K562 (cell line): ENCODE results near the gene SLC44A2. TPM values are rescaled to one million over a fixed set of nuclear protein-coding genes. Genes with fewer than 3 reads are reported as not detected.

Experiments
- DDX20 ChIP-seq: fragments of 450-650 bp; IDR thresholded peaks from 2 replicates; pipeline ENCODE4 v1.6.1; 2016; ENCODE audit warnings: missing genetic modification characterization, low read depth, mild to moderate bottlenecking, missing compliant biosample characterization, moderate library complexity
- DNMT1 ChIP-seq: fragments of 450-650 bp; IDR thresholded peaks from 2 replicates; pipeline ENCODE4 v1.6.1; 2016; ENCODE audit warnings: antibody characterized with exemption, mild to moderate bottlenecking
- ELF1 ChIP-seq: fragments of 200-800 bp; sonication (Bioruptor generic); IDR thresholded peaks from 2 replicates; pipeline ENCODE4 v1.6.1; 2016; ENCODE audit warnings: missing genetic modification characterization, missing compliant biosample characterization
- HMG20A ChIP-seq: fragments of 450-650 bp; formaldehyde crosslinking; conservative IDR thresholded peaks from 2 replicates; pipeline ENCODE4 v1.4.0; 2020; ENCODE audit warnings: mild to moderate bottlenecking, mixed read lengths
- HNRNPLL ChIP-seq: fragments of 200-400 bp; formaldehyde crosslinking; IDR thresholded peaks from 2 replicates; pipeline ENCODE4 v1.6.1; 2017; ENCODE audit warnings: low read length, low read depth, mild to moderate bottlenecking; ENCODE audit not compliant: poor library complexity, severe bottlenecking
- LARP7 ChIP-seq: fragments of 450-650 bp; IDR thresholded peaks from 2 replicates; pipeline ENCODE4 v1.6.1; 2016
- MECOM ChIP-seq: fragments of 250-450 bp; sonication (Bioruptor Pico); IDR thresholded peaks from 2 replicates; pipeline ENCODE4 v1.8.0; 2022; ENCODE audit warnings: inconsistent platforms
- MED1 ChIP-seq: sonication (generic); formaldehyde crosslinking; IDR thresholded peaks from 2 replicates; pipeline ENCODE4 v1.8.1; 2023; ENCODE audit warnings: missing genetic modification reagents, borderline replicate concordance
- MEF2D ChIP-seq: conservative IDR thresholded peaks from 2 replicates; pipeline ENCODE4 v1.6.1; 2016; ENCODE audit warnings: low read depth, missing genetic modification characterization, missing compliant biosample characterization
- PML ChIP-seq: IDR thresholded peaks from 2 replicates; pipeline ENCODE4 v1.6.1; 2012; ENCODE audit warnings: low read length, inconsistent platforms
- RNF2 ChIP-seq: sonication (generic); IDR thresholded peaks from 2 replicates; pipeline ENCODE4 v1.6.1; 2016
- SMARCE1 ChIP-seq: fragments of 450-650 bp; IDR thresholded peaks from 2 replicates; pipeline ENCODE4 v1.7.1; 2016; ENCODE audit warnings: mild to moderate bottlenecking
- SPI1 ChIP-seq: IDR thresholded peaks from 2 replicates; pipeline ENCODE4 v1.6.1; 2011; ENCODE audit warnings: low read depth, low read length, control low read depth, borderline replicate concordance
- TAF1 ChIP-seq: IDR thresholded peaks from 2 replicates; pipeline ENCODE4 v1.6.1; 2011; ENCODE audit warnings: mild to moderate bottlenecking, low read length, moderate library complexity; ENCODE audit not compliant: insufficient read depth, control insufficient read depth, severe bottlenecking; ENCODE audit errors: extremely low read depth
- ZFX ChIP-seq: sonication (generic); formaldehyde crosslinking; IDR thresholded peaks from 2 replicates; pipeline ENCODE4 v1.8.0; 2022; ENCODE audit warnings: mild to moderate bottlenecking, missing genetic modification reagents, moderate library complexity
- polyA plus RNA-seq, 8 experiments: library from polyadenylated mRNA; depleted of rRNA in 4 of 8; stranded (reverse) in 5 of 8; unstranded in 3 of 8; fragments of >200 nt; fragmentation: Nextera tagmentation in 2 of 8; fragmentation: Illumina TruSeq in 1 of 8; extraction: Ambion mirVana in 2 of 8; extraction: Trizol in 1 of 8; gene quantifications; 2 replicates each; pipeline versions ENCODE4 v1.2.1 to v1.2.3, GENCODE V29; 2011 to 2014; ENCODE audit warnings: inconsistent platforms in 1 of 8, missing spikeins in 1 of 8
- total RNA-seq, 7 experiments: library from RNA; depleted of rRNA in 6 of 7; stranded (reverse); fragments of >200 nt in 6 of 7; fragmentation: Illumina TruSeq in 2 of 7; extraction: Trizol in 2 of 7; gene quantifications; 2 replicates each; pipeline versions ENCODE4 v1.2.1 to v1.2.3, GENCODE V29; 2011 to 2021; ENCODE audit warnings: low replicate concordance in 1 of 7
- TF ChIP-seq, protein P1 (sequence below), 2 experiments: fragments of 450-650 bp; IDR thresholded peaks; 2 replicates each; pipeline ENCODE4 v1.6.1; 2016
- TF ChIP-seq, protein P2 (sequence below): IDR thresholded peaks from 2 replicates; pipeline ENCODE4 v1.6.1; 2014; ENCODE audit warnings: antibody characterized with exemption
- TF ChIP-seq, protein P3 (sequence below): fragments of 250-450 bp; sonication (Bioruptor Pico); IDR thresholded peaks from 2 replicates; pipeline ENCODE4 v1.4.0; 2020
- TF ChIP-seq, protein P4 (sequence below): fragments of 450-650 bp; formaldehyde crosslinking; IDR thresholded peaks from 2 replicates; pipeline ENCODE4 v1.4.0; 2020; ENCODE audit warnings: mild to moderate bottlenecking, mixed read lengths
- TF ChIP-seq, protein P5 (sequence below): fragments of 250-450 bp; sonication (Bioruptor Pico); IDR thresholded peaks from 2 replicates; pipeline ENCODE4 v1.5.0; 2021
- TF ChIP-seq, protein P6 (sequence below): sonication (generic); formaldehyde crosslinking; IDR thresholded peaks from 2 replicates; pipeline ENCODE4 v1.8.1; 2023; ENCODE audit warnings: mild to moderate bottlenecking, missing genetic modification reagents, moderate library complexity

The SLC44A2 gene
- total and polyA plus RNA-seq, 9 of the 15 experiments (the other 6 are each of a cell fraction or from before 2014, with no cell fraction given): 1.1 to 34.2 (median 8.1) TPM

DNA sequence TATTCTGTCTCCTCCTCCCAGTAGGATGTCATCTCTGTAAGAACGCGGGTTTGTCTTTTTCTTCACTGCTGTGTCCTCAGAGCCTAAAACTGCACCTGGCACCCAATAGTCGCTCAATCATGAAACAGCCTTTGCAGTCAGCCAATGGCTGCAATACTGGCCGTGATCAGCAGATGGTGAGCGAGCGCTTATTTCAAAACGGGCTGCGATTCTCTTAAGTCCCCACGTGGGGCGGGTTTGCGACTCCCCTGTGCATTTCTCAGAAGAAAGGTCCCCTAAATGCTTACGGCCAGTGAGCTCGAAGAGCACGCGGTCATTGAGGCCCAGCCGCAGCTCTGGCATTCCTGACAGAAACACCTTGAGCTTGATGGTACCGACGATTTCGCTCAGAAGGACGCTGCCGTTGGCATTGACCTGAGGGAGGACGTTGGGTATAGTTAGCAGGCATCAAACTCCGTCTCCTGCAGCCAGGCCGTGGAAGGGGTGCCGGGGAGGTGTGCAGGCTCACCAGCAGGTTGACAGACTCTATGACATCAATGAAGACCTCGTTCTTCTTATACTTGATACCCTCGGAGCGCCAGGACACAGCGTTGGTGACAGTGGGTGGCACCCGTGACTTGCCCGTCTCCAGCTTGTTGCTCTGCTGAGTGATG, 44.2 kb upstream of the SLC44A2 start (continued):
- TF ChIP-seq, protein P1, sequence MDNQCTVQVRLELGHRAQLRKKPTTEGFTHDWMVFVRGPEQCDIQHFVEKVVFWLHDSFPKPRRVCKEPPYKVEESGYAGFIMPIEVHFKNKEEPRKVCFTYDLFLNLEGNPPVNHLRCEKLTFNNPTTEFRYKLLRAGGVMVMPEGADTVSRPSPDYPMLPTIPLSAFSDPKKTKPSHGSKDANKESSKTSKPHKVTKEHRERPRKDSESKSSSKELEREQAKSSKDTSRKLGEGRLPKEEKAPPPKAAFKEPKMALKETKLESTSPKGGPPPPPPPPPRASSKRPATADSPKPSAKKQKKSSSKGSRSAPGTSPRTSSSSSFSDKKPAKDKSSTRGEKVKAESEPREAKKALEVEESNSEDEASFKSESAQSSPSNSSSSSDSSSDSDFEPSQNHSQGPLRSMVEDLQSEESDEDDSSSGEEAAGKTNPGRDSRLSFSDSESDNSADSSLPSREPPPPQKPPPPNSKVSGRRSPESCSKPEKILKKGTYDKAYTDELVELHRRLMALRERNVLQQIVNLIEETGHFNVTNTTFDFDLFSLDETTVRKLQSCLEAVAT (IDR thresholded peaks at IDR 0.05): 0 out of 4 replicates have a peak, but pooled peaks of 1 of the 2 experiments have one; percentile 34
- TF ChIP-seq MED1 (CRISPR knock-in tag) (no peak), SMARCE1 (no peak), DNMT1 (no peak), HNRNPLL (peak; percentile 55), MEF2D (tag) (no peak), SPI1 (no peak), LARP7 (no peak), MECOM (no peak), PML (no peak), RNF2 (no peak; the same call in 1 of the 2 replicates), ELF1 (tag) (no peak), DDX20 (tag) (no peak), ZFX (CRISPR knock-in tag) (no peak), TAF1 (no peak), HMG20A (CRISPR knock-in tag) (no peak)
- TF ChIP-seq, protein P2, sequence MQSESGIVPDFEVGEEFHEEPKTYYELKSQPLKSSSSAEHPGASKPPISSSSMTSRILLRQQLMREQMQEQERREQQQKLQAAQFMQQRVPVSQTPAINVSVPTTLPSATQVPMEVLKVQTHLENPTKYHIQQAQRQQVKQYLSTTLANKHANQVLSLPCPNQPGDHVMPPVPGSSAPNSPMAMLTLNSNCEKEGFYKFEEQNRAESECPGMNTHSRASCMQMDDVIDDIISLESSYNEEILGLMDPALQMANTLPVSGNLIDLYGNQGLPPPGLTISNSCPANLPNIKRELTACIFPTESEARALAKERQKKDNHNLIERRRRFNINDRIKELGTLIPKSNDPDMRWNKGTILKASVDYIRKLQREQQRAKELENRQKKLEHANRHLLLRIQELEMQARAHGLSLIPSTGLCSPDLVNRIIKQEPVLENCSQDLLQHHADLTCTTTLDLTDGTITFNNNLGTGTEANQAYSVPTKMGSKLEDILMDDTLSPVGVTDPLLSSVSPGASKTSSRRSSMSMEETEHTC: no peak
- TF ChIP-seq, protein P3, sequence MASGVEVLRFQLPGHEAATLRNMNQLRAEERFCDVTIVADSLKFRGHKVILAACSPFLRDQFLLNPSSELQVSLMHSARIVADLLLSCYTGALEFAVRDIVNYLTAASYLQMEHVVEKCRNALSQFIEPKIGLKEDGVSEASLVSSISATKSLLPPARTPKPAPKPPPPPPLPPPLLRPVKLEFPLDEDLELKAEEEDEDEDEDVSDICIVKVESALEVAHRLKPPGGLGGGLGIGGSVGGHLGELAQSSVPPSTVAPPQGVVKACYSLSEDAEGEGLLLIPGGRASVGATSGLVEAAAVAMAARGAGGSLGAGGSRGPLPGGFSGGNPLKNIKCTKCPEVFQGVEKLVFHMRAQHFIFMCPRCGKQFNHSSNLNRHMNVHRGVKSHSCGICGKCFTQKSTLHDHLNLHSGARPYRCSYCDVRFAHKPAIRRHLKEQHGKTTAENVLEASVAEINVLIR: no peak
- TF ChIP-seq, protein P4, sequence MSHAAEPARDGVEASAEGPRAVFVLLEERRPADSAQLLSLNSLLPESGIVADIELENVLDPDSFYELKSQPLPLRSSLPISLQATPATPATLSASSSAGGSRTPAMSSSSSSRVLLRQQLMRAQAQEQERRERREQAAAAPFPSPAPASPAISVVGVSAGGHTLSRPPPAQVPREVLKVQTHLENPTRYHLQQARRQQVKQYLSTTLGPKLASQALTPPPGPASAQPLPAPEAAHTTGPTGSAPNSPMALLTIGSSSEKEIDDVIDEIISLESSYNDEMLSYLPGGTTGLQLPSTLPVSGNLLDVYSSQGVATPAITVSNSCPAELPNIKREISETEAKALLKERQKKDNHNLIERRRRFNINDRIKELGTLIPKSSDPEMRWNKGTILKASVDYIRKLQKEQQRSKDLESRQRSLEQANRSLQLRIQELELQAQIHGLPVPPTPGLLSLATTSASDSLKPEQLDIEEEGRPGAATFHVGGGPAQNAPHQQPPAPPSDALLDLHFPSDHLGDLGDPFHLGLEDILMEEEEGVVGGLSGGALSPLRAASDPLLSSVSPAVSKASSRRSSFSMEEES: no peak
- TF ChIP-seq, protein P5, sequence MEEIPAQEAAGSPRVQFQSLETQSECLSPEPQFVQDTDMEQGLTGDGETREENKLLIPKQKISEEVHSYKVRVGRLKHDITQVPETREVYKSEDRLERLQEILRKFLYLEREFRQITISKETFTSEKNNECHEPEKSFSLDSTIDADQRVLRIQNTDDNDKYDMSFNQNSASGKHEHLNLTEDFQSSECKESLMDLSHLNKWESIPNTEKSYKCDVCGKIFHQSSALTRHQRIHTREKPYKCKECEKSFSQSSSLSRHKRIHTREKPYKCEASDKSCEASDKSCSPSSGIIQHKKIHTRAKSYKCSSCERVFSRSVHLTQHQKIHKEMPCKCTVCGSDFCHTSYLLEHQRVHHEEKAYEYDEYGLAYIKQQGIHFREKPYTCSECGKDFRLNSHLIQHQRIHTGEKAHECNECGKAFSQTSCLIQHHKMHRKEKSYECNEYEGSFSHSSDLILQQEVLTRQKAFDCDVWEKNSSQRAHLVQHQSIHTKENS (CRISPR knock-in tag): no peak
- TF ChIP-seq, protein P6, sequence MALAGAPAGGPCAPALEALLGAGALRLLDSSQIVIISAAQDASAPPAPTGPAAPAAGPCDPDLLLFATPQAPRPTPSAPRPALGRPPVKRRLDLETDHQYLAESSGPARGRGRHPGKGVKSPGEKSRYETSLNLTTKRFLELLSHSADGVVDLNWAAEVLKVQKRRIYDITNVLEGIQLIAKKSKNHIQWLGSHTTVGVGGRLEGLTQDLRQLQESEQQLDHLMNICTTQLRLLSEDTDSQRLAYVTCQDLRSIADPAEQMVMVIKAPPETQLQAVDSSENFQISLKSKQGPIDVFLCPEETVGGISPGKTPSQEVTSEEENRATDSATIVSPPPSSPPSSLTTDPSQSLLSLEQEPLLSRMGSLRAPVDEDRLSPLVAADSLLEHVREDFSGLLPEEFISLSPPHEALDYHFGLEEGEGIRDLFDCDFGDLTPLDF (CRISPR knock-in tag): peak; percentile 56
